ENCODE results near the gene HADH.

The HADH gene

DNA sequence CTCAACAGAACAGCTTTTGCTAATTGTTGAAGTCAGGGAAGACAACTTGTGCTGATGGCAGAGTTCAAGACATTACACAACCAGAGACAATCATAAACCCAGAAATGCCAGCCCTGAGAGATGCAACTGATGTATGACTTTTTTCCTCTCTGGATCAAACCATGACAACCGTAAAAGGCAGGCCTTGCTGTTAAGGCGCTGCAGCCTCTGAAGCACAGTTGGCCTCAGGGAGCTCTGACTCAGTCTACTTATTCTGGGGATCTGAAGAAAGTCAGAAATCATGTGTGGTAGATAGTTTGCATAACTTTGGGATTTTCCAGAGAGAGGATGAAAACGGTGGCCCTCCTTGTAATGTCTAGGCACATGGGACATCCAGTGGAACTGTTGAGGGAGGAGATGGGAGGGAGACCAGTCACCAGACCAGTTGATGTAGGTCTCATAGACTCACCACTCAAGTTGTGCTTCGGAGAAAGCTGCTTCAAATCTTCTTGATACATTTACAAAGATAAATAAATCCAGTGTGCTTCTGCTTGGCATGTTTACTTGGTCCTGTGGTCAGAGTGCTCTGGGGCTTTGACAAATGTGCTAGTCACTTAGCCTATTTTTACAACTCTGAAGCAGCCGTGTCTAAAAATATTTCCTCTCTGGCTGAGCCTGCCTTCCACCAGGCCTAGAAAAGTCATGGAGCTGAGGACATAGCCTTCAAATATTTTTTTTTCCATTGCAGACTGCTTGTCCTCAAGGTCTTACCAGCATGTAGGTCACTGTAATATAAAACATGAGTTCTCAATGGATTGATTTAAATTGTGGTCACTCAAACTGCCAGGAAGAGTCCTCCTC, 7.5 kb downstream of the HADH start:
- DNase-seq (ENCODE audit: low read depth): no peak
- TF ChIP-seq, protein P1, sequence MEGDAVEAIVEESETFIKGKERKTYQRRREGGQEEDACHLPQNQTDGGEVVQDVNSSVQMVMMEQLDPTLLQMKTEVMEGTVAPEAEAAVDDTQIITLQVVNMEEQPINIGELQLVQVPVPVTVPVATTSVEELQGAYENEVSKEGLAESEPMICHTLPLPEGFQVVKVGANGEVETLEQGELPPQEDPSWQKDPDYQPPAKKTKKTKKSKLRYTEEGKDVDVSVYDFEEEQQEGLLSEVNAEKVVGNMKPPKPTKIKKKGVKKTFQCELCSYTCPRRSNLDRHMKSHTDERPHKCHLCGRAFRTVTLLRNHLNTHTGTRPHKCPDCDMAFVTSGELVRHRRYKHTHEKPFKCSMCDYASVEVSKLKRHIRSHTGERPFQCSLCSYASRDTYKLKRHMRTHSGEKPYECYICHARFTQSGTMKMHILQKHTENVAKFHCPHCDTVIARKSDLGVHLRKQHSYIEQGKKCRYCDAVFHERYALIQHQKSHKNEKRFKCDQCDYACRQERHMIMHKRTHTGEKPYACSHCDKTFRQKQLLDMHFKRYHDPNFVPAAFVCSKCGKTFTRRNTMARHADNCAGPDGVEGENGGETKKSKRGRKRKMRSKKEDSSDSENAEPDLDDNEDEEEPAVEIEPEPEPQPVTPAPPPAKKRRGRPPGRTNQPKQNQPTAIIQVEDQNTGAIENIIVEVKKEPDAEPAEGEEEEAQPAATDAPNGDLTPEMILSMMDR (IDR thresholded peaks at IDR 0.05; ENCODE audit: control insufficient read depth, extremely low read depth, insufficient read depth): no peak
- no peak overlapping the region for H3K4me3 ChIP-seq (ENCODE audit: low read depth, low read length)

DNA sequence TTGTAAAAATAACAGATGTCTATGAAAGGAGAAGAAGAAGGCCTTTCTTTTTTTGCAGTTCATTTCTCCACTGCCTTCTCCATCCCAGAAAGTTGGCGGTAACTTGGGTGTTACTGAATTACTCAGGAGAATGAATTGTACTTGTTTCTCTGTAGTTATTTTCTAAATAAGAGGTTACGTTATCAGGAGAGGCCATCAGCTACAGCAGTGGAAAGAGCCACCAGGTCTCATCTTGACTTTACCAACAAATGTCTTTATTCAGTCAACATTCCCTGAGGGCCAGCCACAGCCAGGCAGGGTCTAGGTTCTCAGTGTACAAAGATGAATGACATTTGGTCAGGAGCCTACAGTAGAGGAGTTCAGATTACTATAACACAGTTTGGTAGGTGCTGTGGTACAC, 8.1 kb downstream of the HADH start:
- no peak for DNase-seq (ENCODE audit: low read depth)
- H3K4me3 ChIP-seq (ENCODE audit: low read depth, low read length): no peak overlapping the region
- TF ChIP-seq, protein P1 (IDR thresholded peaks at IDR 0.05; ENCODE audit: control insufficient read depth, extremely low read depth, insufficient read depth): no peak

DNA sequence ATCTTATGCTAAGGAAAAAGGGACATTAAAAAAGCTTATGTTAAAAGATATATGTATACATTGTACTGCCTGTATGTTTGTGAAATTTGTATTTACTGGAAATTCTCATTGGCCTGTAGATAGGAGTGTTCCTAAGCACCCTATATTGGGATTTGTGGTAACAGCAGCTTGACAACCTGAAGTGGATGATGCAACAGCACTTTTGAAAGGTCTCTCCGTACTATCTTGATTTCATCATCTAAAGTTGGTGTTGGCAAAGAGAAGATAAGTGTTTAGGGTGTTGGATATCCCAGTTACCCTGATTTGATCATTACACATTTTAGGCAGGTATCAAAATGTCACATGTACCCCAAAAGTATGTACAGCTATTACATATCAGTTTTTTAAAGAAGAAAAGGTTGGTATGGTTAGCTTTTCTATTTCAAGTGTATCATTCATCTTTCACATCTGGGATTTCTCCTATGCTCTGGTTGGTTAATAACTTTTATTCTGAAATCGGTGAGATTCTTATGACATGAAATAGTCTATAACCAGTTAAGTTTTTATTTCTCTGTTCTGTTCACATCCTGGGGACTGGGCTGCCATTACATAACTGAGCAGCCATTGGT, 10.3 kb downstream of the HADH start:
- no peak overlapping the region for H3K4me3 ChIP-seq (ENCODE audit: low read depth, low read length)
- TF ChIP-seq, protein P1 (IDR thresholded peaks at IDR 0.05; ENCODE audit: control insufficient read depth, extremely low read depth, insufficient read depth): no peak
- DNase-seq (ENCODE audit: low read depth): no peak

DNA sequence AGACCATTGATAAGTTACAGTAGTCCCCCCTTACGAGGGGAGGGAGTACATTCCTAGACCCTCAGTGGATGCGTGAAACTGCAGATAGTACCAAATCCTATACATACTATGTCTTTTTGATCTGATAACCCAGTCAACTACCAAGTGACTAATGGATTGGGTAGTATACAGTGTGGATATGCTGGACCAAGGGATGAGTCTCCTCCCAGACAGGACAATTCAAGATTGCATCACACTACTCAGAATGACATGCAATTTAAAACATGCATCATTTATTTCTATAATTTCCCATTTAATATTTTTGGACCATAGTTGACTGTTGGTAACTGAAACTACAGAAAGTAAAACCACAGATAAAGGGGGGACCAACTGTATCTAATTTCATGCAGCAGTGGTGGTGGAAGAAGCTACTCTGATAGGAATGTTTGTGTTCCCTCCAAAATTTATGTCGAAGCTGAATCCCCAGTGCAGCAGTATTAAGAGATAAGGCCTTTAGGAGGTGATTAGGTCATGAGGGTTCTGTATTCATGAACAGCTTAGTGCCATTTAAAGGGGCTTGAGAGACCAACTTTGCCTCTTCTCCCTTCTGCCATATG, 11.9 kb downstream of the HADH start:
- DNase-seq (ENCODE audit: low read depth): no peak
- TF ChIP-seq, protein P1 (IDR thresholded peaks at IDR 0.05; ENCODE audit: control insufficient read depth, extremely low read depth, insufficient read depth): no peak
- H3K4me3 ChIP-seq (ENCODE audit: low read depth, low read length): no peak overlapping the region

DNA sequence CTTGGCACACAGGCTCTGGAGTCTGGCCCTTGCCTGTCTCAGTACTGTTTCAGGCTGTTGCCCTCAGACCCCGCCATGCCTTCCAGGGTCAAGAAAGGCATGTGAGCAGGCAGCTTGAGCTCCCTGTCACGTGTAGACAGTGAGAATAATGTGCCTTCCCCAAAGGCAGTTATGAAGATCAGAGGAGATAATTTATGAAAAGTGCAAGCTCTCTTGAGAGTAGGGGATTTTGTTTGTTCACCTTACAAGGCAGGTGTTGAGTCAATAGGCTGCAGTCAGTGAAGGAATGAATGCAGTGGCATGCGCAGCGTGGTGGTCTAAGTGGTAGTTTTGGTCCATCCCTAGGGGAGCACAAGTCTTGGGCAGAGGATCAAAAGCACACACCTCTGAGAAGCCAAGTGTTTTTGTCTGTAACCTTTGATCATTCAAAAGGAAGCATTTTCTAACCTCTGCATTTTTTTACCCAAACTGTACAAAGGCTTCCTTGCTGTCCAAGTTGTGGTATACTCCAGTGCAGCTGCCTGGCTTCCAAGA, 14.4 kb downstream of the HADH start:
- no peak overlapping the region for H3K4me3 ChIP-seq (ENCODE audit: low read depth, low read length)
- TF ChIP-seq, protein P1 (IDR thresholded peaks at IDR 0.05; ENCODE audit: control insufficient read depth, extremely low read depth, insufficient read depth): no peak
- DNase-seq (ENCODE audit: low read depth): no peak

DNA sequence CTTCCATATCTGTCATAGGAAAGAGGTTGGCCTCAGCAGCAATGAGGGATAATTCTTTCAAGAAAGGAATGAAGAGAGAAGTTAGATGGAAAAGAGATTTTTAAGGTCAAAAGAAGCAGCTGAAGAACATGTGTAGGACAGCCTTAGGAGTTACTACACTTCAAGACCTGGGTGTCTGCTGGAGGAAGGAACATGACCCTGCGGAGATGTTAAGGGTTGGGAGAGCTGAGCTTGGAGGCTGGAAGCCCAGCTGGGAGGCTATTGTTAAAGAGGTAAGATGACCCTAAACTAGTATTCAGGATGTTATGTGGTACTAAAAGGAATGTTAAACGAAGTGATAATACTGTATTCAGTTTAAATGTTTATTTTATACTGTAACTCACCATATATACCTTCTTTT, 15.0 kb downstream of the HADH start:
- no peak overlapping the region for H3K4me3 ChIP-seq (ENCODE audit: low read depth, low read length)
- TF ChIP-seq, protein P1 (IDR thresholded peaks at IDR 0.05; ENCODE audit: control insufficient read depth, extremely low read depth, insufficient read depth): no peak
- DNase-seq (ENCODE audit: low read depth): no peak

All from LNCaP clone FGC (cell line).